Inflammatory macrophage treated with lipopolysaccharide for 1 hour (primary cell): ENCODE data around the gene CDC73.

ENCODE experiments used
- DNase-seq, 2 donors: peaks; one replicate each; pipeline ENCODE4 v3.0.0-alpha.2; 2020 to 2022

Gene CDC73

DNA sequence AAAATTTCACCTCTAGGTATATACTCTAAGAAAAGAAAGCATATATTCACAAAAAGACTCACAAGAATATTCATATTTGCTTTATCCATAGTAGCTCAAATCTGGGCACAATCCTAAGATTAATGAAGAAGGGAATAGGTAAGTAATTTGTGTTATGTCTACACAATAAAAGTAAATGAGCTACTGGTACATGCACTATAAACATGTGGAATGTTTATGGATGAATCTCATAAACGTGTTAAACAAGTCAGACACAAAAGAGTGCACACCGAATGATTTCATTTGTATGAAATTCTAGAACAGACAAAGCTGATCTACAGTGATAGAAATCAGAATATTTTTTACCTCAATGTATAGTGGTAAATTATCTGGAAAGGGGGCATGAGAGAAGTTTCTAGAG, 179.9 kb downstream of the CDC73 start:
- DNase-seq = no peak

GRCh38 chr1:193303849-193304248, 182.0 kb downstream of the CDC73 start:
- no peak for DNase-seq
